Activated CD4-positive, alpha-beta T cell treated with anti-CD3 and anti-CD28 coated beads for 24 hours (primary cell): Measurements from ENCODE around the gene OLIG2.

ENCODE experiments used
- DNase-seq, 2 donors: peaks; one replicate each; pipeline ENCODE4 v3.0.0-alpha.2; 2020; ENCODE audit warnings: low read depth in 2 of 2

Gene OLIG2

GRCh38 chr21:33033094-33033951, 7.6 kb downstream of the OLIG2 start:
- DNase-seq, result no peak

DNA sequence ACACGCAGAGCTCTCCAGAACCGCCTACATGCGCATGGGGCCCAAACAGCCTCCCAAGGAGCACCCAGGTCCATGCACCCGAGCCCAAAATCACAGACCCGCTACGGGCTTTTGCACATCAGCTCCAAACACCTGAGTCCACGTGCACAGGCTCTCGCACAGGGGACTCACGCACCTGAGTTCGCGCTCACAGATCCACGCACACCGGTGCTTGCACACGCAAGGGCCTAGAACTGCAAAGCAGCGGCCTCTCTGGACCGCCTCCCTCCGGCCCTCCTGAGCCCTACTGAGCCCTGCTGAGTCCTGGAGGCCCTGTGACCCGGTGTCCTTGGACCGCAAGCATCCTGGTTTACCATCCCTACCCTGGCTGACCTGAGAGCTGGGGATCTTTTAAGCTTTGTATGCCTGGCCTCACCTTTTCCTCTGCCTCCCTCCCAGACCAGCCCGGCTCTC, 8.3 kb downstream of the OLIG2 start:
- DNase-seq, result no peak

GRCh38 chr21:33035147-33035546, 9.4 kb downstream of the OLIG2 start:
- DNase-seq, result no peak

DNA sequence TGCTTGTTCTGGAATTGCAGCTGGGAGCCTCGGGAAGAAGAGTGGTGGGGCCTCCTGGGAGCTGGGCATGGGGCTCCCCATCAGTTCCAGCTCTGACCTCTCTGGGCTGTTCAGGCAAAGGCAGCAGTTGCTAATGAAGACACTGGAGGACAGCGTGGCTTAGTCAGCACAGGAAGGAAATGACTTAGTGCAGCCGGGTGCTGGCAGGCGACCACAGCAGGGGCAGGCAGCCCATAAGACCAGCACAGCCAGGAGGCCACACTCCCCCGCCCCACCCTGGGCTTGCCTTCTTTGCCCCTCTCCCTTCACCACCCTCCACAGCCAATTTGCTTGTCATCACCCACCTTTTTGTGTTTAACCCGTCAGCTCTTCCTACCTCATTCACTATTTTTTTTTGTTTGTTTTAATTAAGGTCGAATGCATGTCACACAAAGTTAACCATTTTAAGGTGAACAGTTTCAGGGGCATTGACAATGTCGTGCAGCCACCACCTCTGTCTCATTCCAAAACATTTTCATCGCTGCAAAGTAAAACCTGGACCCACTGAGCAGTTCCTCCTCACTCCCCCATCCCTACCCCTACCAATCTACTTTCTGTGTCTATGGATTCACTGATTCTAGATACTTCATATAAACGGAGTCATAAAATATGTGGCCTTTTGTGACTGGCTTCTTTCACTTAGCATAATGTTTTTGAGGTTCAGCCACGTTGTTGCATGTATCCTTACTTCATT, 10.9 kb downstream of the OLIG2 start:
- DNase-seq, result no peak

DNA sequence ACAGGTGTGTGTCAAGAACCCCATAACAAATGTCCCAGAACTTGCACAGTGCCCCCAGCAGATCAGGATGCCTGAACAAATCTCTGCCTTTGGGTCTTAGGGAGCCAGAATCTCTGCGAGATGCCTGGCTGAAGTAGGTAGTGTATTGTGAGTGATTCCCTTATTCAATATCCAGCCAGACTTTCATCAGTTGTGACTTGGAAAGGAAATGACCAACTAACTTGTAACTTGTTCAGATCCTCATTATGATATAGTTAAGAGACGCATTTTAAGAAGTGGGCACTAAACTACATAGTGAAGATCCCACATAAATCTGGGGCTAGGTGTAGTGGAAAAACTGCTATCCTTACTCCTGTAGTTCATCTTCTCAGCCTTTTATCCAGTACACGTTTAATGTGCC, 11.8 kb downstream of the OLIG2 start:
- DNase-seq, result no peak

- no peak for DNase-seq
Measured at GRCh38 chr21:33039536-33039935, 13.8 kb downstream of the OLIG2 start.

- no peak for DNase-seq
Measured at GRCh38 chr21:33040215-33040614, 14.5 kb downstream of the OLIG2 start.

DNA sequence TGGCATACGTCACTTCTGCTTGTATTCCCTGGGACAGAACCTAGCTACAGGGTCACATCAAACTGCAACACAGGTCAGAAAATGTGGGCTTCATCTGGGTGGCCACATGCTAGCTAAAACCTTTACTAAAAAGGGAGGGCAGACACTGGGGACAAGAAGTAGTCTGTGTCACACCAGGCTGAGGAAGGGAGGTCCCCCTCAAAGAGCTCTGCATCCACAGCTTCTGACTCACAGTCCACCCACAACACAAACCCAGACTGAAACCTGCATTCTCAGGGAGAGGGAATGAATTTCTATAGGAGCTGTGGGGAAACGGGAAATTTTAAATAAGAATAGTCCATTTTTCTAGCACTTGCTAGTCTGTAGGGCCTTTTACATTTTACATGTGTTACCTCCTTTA, 16.2 kb downstream of the OLIG2 start:
- no peak for DNase-seq

DNA sequence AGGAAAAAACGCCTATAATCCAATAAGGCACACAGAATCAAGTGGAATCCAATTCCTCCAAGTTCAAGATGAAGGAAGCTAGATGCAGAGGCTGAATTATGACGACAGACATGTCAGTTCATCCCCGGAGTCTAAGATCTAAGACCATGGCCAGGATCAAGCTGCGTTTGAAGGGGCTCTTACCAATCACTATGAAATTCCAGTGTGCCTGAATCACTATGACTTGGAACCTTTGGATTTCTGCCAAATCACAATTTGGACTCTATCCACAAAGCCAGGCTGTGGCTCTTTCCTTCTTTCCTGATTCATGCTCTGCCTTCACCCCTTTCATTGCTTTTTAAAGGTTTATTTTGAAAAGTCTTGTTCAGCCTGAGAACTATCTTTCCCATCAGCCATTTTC, 17.1 kb downstream of the OLIG2 start:
- DNase-seq, result no peak

DNA sequence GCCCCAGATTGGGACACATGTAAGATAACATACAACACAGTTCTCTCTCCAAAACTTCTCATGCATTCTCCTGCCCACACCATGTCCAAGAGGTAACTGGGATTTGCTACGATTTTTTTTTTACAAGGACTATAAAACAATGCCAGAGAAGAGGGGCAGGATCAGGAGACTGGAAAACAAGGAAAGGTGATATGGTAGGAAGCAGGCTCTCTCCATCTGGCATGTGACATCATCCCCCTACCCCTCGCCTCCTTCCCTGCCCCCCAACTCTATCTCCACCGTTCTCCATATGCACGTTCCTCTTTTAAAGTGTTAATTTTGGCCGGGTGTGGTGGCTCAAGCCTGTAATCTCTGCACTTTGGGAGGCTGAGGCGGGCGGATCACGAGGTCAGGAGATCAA, 20.7 kb downstream of the OLIG2 start:
- no peak for DNase-seq

GRCh38 chr21:33047231-33047630, 21.5 kb downstream of the OLIG2 start:
- no peak for DNase-seq

GRCh38 chr21:33051925-33052324, 26.2 kb downstream of the OLIG2 start:
- no peak for DNase-seq

GRCh38 chr21:33053951-33054350, 28.2 kb downstream of the OLIG2 start:
- DNase-seq, result no peak

- no peak for DNase-seq
Measured at GRCh38 chr21:33055991-33056390, 30.3 kb downstream of the OLIG2 start.

GRCh38 chr21:33057385-33057940, 31.7 kb downstream of the OLIG2 start:
- no peak for DNase-seq

GRCh38 chr21:33058527-33058926, 32.8 kb downstream of the OLIG2 start:
- DNase-seq, result no peak

- no peak for DNase-seq
Measured at GRCh38 chr21:33058957-33059356, 33.2 kb downstream of the OLIG2 start.

DNA sequence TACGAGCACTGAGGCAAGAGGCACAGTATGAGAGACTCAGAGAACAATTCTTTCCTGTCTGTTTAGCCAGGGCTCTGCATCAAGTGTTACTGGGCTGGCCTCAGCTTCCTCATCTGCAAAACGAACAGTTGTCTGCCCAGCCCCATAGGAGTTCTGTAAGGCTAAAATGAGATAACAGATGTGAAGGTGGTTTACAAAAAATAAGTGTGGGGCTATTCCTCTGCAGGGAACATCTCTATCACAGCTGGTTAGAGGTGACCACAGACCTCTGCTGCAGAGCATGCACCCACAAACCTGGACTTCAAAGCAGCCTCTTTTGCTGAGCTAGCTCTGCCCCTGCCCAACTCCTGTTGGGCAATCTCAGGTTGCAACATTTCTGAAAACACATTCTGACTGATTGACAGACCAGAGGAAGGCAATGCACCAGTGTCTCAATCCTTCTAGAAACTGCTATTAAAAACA, 33.7 kb downstream of the OLIG2 start:
- DNase-seq, result no peak

DNA sequence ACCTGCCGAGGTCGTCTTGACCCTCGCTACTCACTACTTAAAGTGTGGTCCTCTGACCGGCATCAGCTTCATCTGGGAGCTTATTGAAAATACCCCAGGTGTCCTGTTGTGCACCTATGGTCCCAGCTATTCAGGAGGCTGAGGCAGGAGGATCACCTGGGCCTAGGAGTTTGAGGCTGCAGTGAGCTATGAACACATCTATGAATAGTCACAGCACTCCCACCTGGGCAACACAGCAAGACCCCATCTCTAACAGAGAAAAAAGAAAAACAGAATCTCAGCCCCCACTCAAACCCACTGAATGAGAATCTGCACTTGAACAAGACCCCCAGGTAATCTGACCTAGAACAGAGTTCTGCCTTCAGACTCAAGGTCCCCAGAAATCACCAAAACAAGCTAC, 35.5 kb downstream of the OLIG2 start:
- no peak for DNase-seq

DNA sequence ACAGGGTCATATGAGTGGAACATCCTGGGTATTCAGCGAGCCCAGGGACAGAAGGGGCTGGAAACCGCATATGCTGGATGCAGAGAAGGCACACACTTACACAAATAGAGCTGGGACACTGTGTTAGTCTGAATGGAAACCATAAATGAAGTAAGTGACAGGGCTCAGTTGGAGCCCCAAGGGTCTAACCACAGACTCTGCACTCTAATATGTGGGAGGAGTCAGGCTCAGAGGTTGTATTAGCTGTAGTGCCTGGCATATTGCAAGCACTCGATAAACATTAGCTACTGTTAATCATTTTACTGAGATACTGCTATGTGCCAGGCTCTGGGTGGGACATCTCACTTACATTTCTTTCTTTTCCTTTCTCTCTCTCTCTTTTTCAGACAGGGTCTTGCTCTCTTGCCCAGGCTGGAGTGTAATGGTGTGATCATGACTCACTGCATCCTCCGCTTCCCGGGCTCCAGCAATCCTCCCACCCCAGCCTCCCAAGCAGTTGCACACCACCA, 37.7 kb downstream of the OLIG2 start:
- no peak for DNase-seq

DNA sequence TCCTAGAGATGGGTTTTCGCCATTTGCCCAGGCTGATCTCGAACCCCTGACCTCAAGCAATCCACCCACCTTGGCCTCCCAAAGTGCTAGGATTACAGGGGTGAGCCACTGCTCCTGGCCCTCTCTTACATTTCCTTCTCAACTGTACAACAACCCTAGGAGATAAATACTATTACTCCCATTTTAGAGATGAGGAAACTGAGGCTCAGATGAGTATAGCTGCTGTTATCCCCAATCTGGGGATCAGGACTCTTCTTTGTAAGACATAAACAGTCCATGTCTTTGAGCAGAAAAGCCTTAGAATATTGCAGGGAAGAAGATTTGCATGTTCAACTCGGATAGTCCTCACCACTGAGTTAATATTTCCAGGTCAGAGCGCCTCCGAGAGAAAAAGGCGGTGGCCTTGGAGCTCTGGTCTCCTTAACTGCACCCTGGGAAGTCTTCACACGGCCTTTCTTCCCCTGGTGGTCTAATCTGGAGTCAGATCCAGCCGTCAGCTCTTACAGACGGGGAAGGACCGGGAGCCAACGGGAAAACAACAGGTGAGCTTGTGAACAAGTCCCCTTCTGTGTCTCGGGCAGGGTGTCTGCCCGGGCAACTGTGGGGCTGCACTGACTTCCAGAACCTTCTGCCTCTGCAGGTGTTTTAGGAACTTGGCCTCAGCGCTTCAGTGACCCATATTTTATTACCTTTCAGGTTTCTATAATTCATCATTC, 38.3 kb downstream of the OLIG2 start:
- no peak for DNase-seq
